Activated CD4-positive, alpha-beta T cell treated with anti-CD3 and anti-CD28 coated beads, Interleukin-2, Interleukin-4, amounts not matched to agents 100 ng/mL and 50 ng/mL, durations not matched to agents 16 hours and 8 hours (primary cell): ENCODE data around the gene NAGK.
"Not testable (repeated sequence)": the region's sequence is repeated elsewhere in the genome, so short reads cannot be mapped to it uniquely, and the experiment has no call there.

Experiments used
- DNase-seq: peaks from one replicate; pipeline ENCODE4 v3.0.0-alpha.2; 2020; ENCODE audit warnings: low spot score

Gene NAGK

DNA sequence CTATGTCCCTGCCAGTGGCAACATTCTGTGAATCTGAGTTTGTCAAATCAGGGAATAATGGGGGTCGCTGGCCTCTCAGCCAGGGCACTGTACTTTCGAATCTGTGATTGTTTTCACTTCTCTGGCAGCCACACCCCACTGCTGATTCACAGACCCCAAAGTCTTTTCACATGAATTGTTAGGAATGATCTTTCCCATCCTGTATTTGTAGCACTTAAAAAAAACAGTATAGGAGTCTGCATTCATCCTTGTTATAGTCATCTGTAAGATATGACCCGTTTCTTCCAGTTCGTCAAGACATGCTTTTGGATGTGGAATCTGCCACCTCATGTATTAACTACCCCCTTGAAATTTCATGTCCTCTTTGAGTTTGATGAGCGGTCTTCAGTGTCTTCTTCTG, 928 bp downstream of the NAGK start:
- DNase-seq: no peak

DNA sequence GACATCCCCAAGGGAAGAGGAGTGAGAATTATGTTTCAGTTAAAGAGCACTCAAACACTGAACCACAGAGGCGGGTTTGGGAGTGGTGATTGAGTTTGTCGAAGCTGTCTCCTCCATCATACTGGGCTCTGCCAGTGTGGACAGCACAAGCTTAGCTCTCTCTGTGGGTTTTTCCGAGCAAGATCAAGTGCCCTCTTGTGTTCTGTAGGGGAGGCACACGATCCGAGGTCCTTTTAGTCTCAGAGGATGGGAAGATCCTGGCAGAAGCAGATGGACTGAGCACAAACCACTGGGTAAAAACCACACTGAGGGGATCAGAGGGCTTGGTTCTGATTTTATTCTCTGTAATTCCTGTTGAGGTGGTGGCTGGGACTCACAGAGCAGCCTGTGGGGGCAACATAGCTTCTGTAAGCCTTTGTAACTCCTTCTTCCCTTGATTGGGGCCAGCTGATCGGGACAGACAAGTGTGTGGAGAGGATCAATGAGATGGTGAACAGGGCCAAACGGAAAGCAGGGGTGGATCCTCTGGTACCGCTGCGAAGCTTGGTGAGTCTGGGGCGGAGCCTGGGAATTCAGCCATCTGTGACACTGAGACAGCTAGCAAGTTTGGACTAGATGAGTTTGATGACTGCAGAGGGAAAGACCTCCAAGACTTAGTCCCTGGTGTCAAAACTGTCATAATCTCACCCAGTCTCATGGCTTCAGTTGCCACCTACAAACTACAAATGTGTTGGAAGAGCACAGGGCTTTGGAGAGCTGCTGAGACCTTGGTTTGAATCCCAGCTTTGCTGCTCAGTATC, 2.0 kb downstream of the NAGK start:
- no peak for DNase-seq

DNA sequence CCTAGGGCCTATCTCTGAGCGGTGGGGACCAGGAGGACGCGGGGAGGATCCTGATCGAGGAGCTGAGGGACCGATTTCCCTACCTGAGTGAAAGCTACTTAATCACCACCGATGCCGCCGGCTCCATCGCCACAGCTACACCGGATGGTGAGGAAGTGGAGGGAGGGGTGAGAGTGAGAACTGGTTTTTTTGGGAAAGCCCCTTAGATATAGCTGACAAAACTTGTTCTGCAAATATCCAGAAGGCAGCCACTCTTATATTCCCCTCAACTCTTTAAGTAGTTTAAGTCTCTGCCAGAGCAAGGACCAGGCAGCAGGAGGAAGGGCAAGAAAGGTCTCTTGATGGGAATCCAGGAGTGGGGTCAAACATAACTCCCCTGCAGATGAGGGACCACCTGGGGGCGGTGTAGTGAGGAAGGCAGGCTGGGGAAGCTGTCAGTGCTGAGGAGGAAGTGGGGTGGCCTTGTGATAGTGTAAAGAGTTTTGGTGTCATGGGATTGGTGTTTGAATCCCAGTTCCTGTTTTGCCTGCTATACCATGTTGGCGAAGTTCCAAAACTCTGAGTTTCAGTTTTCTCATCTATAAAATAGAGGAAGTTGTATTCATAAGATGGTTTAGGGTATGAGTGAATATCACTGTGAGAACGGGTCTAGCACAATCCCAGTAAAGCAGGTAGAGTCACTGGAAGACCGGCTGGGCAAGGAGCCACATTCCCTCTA, 3.4 kb downstream of the NAGK start:
- DNase-seq: peak; percentile 53

DNA sequence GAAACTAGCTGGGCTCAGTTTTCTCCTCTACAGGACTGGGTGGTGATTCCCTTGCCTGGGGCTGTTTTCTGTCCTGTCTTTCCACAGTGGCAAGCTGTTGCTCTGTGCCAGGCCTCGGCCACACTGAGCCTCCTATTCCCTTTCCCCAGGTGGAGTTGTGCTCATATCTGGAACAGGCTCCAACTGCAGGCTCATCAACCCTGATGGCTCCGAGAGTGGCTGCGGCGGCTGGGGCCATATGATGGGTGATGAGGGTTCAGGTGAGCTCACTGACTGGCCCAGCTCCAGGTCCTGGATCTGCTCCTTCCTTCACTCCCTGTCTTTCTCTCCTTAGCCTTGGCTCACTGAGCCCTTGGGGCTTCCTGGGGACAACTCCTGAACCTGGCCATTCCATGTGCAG, 4.0 kb downstream of the NAGK start:
- DNase-seq: no peak

DNA sequence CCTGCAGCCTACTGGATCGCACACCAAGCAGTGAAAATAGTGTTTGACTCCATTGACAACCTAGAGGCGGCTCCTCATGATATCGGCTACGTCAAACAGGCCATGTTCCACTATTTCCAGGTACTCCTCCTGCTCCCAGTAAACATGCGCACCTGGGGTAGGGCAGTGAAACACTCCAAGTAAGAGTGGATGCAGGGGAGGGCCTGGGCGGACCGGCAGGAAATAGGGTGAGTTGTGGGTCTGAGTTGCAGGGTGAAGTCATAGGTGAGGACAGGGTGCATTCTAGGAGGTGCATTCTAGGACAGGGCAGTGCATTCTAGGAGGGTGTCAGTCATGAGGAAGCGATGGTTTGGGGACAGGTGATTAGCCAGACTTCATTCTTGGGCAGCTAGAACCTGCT, 5.0 kb downstream of the NAGK start:
- DNase-seq: no peak

DNA sequence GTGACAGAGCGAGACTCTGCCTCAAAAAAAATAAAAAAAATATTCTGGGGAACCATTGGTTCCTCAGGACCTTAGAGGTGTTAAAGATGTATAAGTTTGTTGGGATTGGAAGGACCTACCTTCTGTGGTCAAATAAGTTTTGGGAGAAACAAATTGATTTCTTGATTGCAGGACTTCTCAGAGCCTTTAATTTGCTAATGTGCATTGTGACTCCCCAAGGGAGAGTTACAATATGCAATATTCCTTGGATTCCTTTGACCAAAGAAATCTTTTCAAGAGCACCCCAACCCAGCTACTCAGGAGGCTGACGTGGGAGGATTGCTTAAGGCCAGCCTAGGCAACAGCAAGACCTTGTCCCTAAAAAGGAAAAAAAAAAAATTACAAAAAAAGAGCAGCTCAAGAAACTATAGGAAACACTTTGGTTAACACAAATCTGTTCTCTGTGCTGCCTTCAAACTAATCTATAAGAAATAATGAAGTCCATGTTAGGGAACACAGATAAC, 6.5 kb downstream of the NAGK start:
- no peak for DNase-seq

DNA sequence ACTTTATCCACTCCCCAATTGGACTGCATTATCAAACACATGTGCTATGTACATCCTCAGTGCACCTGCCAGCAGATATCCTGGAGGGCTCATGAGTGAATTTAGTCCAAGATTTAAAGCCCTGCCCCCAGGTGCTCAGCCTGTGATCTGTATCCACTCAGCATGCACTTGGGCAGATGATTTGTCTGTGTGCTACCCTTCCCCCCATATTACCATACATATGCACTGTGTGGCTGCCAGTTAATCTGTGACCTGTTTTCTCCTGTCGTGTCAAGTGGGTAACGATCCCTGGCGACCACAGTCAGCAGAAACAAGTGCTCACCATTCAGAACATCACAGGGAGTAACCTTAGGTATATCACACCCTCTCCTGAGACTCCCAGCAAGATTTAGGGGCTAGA, 10.2 kb downstream of the NAGK start:
- no peak for DNase-seq

DNA sequence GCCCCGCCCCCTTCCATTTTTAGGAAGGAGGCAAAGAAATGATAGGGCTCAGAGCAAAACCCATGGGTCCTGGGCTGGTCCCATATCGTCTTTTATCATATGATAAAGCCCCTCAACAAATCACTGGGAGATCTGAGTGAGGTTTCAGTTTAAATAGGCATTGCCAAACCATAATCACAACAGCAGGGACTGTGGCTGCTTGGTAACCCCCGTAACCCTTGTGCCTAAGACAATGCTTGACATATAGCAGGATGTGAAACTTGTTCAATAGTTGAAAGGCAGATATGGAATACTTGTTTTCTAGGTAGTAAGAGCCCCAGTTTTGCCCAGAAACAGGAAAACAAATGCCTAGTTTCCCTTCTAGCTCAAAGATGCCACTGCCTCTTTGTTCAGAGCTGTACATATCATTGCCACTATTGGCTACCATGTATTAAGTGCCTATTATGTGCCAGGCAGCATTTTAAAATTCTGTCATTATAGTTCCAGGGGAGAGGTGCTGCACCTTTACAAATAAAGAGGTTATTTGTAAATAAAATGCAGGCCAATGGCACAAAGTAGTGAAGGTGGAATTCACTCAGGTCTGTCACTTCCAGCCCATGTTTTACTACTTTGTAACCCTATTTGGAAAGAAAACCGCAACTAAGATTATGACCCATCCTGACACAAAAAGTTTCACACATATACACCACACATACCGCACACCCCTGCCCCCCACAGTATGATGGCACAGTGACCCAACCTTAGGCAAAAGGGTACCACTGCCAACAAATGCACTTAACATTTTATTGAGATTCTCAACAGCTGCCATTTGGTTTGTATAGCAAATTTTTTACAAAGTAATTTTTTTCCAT, 14.2 kb downstream of the NAGK start:
- peak; percentile 86 for DNase-seq

DNA sequence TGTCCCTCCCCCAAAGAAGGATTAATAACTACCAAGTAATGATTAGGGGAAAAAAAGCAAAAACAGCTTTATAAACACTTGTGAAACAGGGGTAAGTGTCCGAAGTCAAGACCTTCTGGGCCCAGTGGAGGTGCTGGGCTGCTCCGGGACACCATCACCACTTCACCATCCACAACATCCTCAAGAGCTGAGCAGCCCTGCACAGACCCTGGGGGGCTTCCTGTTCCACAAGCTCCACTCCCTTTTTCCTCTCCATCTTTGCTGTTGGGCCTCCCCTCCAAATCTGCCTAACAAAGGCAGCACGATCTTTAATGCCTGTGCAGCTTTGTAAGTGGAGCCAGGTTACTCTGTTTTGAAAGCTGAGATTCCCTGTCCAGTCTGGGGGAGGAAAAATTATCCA, 14.8 kb downstream of the NAGK start:
- DNase-seq: not testable (repeated sequence)

DNA sequence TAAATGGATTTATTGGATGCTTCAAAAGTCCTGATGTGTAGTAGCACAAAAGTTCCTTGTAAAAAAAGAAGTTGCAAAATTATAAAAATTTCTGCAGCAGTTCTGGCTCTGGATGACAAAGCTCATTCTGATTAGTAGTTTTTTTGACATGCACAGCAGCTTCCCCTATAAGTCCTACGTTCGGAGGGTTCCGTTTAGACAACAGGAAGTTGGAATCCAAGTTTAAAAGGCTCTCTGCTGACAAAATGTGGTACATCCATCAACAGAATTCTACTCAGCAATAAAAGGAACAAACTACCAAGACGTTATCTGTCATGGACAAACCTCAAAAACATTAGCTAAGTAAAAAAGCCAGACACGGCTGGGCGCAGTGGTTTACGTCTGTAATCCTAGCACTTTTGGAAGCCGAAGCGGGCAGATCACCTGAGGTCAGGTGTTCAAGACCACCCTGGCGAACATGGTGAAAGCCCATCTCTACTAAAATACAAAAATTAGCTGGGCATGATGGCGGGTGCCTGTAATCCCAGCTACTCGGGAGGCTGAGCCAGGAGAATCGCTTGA, 15.4 kb downstream of the NAGK start:
- DNase-seq: not testable (repeated sequence)

DNA sequence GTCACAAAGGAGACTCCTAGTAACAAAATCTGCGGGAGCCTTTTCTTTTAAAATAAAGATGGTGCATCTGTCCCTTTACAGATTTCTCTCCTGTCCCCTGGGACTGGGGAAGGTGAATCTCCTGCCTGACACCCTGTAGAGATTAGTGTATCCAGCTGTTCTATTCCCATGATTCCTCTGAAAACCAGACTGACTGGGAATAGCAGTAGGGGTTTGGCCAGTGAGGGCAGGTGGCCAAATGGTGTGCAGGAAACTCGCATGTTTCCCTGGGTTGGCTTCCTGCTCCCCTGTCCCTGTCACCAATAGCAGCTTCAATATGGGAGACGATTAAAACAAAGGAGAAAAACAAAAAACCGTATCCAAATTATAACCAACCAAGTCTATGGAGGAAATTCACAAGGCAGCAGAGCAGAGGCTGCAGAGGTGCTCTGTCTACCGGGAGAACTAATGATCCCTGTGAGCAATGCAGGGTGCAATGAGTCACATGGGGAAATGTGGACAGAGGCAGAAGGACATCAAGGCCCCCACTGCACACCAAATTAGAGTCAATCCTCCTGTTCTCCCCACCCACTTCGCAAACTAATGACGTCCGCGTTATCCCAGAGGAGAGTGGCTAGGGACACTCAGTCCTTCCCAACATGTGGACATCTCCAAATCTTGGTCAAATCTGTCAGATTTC, 17.0 kb downstream of the NAGK start:
- not testable (repeated sequence) for DNase-seq

DNA sequence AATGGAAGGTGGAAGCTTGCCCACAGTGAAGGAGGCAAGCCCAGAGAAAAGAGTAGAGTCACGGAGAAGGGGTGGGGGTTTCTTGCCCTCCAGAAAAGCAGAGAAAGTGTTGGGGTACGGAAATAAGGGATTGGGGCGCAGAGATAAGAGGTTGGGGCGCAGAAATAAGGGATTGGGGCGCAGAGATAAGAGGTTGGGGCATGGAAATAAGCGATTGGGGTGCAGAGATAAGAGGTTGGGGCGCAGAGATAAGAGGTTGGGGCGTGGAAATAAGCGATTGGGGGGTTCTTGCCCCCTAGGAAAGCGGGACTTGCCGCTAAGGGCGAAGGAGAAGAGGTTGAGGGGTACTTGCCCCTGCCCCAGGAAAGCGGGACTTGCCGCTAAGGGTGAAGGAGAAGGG, 21.0 kb downstream of the NAGK start:
- not testable (repeated sequence) for DNase-seq

DNA sequence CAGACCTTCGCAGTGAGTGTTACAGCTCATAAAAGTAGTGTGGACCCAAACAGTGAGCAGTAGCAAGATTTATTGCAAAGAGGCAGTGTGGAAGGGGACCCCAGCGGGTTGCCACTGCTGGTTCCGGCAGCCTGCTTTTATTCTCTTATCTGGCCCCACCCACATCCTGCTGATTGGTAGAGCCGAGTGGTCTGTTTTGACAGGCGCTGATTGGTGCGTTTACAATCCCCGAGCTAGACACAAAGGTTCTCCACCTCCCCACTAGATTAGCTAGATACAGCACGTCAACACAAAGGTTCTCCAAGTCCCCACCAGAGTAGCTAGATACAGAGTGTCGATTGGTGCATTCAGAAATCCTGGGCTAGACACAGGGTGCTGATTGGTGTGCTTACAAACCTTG, 23.4 kb downstream of the NAGK start:
- not testable (repeated sequence) for DNase-seq

DNA sequence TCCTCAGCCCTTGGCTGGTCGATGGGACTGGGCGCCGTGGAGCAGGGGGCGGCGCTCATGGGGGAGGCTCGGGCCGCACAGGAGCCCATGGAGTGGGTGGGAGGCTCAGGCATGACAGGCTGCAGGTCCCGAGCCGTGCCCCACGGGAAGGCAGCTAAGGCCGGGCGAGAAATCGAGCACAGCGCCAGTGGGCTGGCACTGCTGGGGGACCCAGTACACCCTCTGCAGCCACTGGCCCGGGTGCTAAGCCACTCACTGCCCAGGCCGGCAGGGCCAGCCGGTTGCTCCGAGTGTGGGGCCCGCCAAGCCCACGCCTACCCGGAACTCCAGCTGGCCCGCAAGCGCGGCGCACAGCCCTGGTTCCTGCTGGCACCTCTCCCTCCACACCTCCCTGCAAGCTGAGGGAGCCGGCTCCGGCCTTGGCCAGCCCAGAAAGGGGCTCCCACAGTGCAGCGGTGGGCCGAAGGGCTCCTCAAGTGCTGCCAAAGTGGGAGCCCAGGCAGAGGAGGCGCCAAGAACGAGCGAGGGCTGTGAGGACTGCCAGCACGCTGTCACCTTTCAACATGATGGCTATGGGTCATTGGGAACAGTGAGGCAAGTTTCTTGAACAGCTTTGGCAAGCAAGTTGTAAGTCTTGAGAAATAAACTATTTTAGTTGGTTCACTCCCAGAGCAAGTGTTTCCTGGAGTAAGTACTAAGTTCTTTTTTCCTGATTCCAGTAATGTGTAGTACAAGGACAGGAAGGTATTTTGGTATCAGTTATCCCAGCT, 24.2 kb downstream of the NAGK start:
- DNase-seq: not testable (repeated sequence)

DNA sequence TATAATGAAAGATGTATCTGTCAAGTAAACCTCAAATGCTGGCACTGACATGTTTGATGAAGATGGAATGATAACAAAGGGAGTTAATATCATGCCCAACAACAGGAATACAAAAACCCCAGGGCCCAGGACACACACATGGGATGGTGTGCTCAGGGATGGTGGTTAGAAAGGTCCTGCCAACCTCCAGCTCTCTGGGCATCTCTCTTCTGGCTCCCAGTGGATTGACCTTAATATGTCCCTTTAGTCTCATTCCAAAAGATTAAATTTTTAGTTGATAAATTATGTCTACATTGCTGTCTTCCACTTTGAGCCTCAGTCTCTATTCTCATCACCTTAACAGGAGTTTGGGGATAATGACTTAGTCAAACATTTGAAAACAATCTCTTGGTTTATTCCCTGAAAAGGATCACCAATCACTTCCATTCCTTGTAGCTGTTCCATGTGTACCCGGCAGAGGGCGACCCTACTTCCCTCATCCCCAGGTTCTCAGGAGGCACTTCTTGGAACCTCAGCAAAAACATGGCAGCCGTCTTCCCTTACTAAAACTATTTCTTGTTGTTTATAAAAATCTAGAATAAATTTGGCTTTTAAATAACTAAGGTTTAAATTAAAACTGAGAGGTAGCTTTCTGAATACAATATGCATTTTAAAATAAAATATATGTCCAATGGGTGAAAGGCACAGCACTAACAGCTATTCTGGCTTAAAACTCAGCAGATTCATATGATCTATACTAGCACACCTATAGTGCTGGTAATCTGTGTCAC, 31.9 kb downstream of the NAGK start:
- DNase-seq: peak; percentile 54

DNA sequence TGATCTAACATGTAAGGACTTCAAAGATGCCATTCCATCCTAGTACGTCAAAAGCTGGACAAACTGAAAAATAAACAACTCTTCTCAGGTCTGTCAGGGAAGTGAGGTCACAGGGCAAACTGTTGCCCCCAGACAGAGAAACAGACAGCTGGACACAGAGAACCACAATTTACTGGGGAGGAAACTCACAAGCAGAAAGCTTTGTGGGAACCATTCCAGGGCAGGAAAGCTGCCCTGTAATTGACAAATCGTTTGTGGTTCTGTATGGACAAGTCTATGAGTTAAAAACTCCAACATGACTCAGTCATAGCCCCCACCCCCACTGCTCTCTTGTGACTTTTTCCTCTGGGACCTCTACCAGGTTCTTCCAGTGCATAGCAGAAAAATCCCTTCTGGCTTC, 33.2 kb downstream of the NAGK start:
- DNase-seq: no peak

DNA sequence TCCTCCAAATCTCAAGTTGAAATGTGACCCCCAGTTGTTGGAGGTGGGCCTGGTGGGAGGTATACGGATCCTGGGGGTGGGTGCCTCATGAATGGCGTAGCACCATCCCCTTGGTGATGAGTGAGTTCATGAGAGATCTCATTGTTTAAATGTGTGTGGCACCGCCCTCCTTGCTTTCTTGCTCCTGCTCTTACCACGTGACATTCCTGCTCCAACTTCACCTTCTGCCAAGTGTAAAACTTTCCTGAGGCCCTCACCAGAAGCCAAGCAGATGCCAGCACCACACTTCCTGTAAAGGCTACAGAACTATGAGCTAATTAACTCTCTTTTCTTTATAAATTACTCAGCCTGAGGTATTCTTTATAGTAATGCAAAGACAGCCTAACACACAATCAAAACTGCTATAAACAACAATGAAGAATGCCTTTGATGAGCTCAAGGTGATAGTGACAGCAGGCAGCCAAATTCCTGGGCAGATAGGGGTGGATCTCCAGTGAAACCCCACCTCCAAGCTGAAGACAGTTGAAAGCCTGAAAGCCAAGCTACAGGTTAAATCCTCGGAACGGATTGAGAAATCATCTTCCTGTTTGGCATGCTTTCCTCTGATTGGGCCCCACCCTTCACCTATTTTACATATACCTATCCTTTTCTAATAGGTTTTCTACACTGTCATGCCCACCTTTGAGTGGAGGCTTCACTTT, 34.7 kb downstream of the NAGK start:
- DNase-seq: no peak

DNA sequence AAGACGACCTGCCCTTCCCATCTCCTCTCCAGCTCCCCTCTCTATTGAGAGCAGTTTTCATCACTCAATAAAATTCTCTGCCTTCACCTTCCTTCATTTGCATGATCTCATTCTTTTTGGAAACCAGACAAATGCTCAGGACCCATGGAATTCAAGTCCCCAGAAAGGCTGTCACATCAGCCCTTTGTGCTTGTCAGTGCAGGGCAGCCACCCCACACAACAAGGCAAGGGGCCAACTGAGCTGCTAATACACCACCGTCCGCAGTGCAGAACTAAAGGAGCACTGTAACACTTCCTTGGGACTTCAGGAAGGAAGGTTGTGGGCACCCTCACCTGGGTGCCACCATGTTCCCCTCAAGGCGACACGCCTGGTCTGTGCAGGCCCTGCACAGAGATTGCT, 35.4 kb downstream of the NAGK start:
- no peak for DNase-seq

DNA sequence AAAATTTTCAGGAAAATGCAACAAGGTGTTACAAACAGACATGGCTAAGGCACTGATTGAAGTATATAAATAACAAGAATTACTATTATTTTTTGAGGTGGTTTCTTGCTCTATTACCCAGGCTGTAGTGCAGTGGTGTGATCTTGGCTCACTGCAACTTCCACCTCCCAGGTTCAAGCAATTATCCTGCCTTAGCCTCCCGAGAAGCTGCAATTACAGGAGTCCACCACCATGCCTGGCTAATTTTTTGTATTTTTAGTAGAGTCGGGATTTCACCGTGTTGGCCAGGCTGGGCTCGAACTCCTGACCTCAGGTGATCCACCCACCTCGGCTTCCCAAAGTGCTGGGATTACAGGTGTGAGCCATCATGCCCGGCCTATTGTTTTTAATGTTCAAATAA, 38.0 kb downstream of the NAGK start:
- not testable (repeated sequence) for DNase-seq
